GM12864 (cell line): Measurements from ENCODE around the gene TM7SF2.

Experiments
- DNase-seq: peaks from one replicate; pipeline ENCODE4 v3.0.0-alpha.2; 2011; ENCODE audit warnings: low read depth
- H3K4me3 ChIP-seq: 2 replicates; pipeline ENCODE4 v1.5.1; 2011; ENCODE audit warnings: mild to moderate bottlenecking, low read depth, low read length, control low read depth
- CTCF ChIP-seq: IDR thresholded peaks from 2 replicates; pipeline ENCODE4 v1.5.1; 2011; ENCODE audit warnings: low read depth, mild to moderate bottlenecking, moderate library complexity, low read length, control low read depth, inconsistent platforms; ENCODE audit errors: missing control alignments

TM7SF2 gene

GRCh38 chr11:65157336-65157735, 45.7 kb downstream of the TM7SF2 start:
- TF ChIP-seq CTCF, result no peak
- no peak for DNase-seq
- no peak overlapping the region for H3K4me3 ChIP-seq

GRCh38 chr11:65159012-65159411, 47.3 kb downstream of the TM7SF2 start:
- peak; percentile 61 for DNase-seq
- H3K4me3 ChIP-seq, result no peak overlapping the region
- no peak for TF ChIP-seq CTCF

GRCh38 chr11:65160643-65161042, 49.0 kb downstream of the TM7SF2 start:
- H3K4me3 ChIP-seq, result no peak overlapping the region
- TF ChIP-seq CTCF, result no peak
- no peak for DNase-seq

GRCh38 chr11:65163684-65164083, 52.0 kb downstream of the TM7SF2 start:
- no peak for TF ChIP-seq CTCF
- no peak for DNase-seq
- no peak overlapping the region for H3K4me3 ChIP-seq
